Measurements from ENCODE around the gene SMG5. TPM values are rescaled to one million over a fixed set of nuclear protein-coding genes. Genes with fewer than 3 reads are reported as not detected.
A peak's percentile ranks its signal among the peaks of the same experiment; 100 is the strongest.

Gene SMG5
- total RNA-seq, 1 experiment from 2014 or later, result 155 TPM

GRCh38 chr1:156212130-156212529 lies 70.5 kb downstream of the SMG5 start:
- no peak for DNase-seq
- POLR2A ChIA-PET, result interaction anchor here (0.7 to 2.4 kb wide), 9 partner anchors 12 to 125 kb away, joined by 3 to 26 read pairs (median 5); partner anchors contain the start of genes SLC25A44, SMG5 and TMEM79
- Histone ChIP-seq H3K36me3 (ENCODE audit: control insufficient read depth, insufficient read depth, low read length) (peaks cover 1% of the 10 kb centered on the region), H3K27me3 (replicated peaks; ENCODE audit: control insufficient read depth, insufficient read depth, low read length) (no peaks in the 10 kb centered on the region), H3K4me1 (peaks cover 12% of the 10 kb centered on the region), H3K4me3 (ENCODE audit: low read depth, low read length) (no peak overlapping the region; the same call in 1 of the 2 replicates), H3K9me3 (no peaks in the 10 kb centered on the region)
- peaks cover 23% of the 10 kb centered on the region for H3K4me1 Mint-ChIP-seq (ENCODE audit: low read depth, unreplicated experiment)
- peaks cover 51% of the 10 kb centered on the region for H3K36me3 Mint-ChIP-seq (ENCODE audit: insufficient read depth, unreplicated experiment)
- intact Hi-C loops (cut with micrococcal nuclease; ENCODE audit: unreplicated experiment), result loop anchor here (2.0 to 5.0 kb wide), 3 partner anchors 19 to 65 kb away; no protein-coding TSS in a partner anchor
- H3K27ac Mint-ChIP-seq (ENCODE audit: unreplicated experiment), result peak overlapping the region; percentile 98
- H3K4me3 Mint-ChIP-seq (ENCODE audit: unreplicated experiment), result peak overlapping the region; percentile 96
- H3K27me3 Mint-ChIP-seq (ENCODE audit: insufficient read depth, unreplicated experiment), result no peaks in the 10 kb centered on the region
- BruUV-seq (replicated peaks), result no TSS peak
- CTCF ChIA-PET, result interaction anchor here (1.0 to 2.5 kb wide), 4 partner anchors 13 to 70 kb away, joined by 3 to 37 read pairs (median 12); no protein-coding TSS in a partner anchor
- H3K9me3 Mint-ChIP-seq (ENCODE audit: unreplicated experiment), result no peaks in the 10 kb centered on the region
- no peak for TF ChIP-seq CTCF (IDR thresholded peaks at IDR 0.05; ENCODE audit: insufficient read depth in 1 of 2, low read depth in 1 of 2, low read length in 1 of 2, severe bottlenecking in 1 of 2, unreplicated experiment in 1 of 2)

- H3K36me3 ChIP-seq (ENCODE audit: control insufficient read depth, insufficient read depth, low read length), result peaks cover 1% of the 10 kb centered on the region
- POLR2A ChIA-PET, result interaction anchor here (1.5 kb wide), 1 partner anchor 17 kb away, joined by 5 read pairs; the partner anchor contains the start of gene SLC25A44
- H3K27ac Mint-ChIP-seq (ENCODE audit: unreplicated experiment), result no peak overlapping the region
Observed at GRCh38 chr1:156211243-156211642, 71.4 kb downstream of the SMG5 start.

GRCh38 chr1:156204686-156205085 lies 77.9 kb downstream of the SMG5 start:
- H3K4me3 Mint-ChIP-seq (ENCODE audit: unreplicated experiment), result no peak overlapping the region
- H3K27ac Mint-ChIP-seq (ENCODE audit: unreplicated experiment), result no peak overlapping the region
- Histone ChIP-seq H3K9me3 (no peaks in the 10 kb centered on the region), H3K36me3 (ENCODE audit: control insufficient read depth, insufficient read depth, low read length) (peaks cover 2% of the 10 kb centered on the region), H3K27me3 (replicated peaks; ENCODE audit: control insufficient read depth, insufficient read depth, low read length) (no peaks in the 10 kb centered on the region), H3K4me1 (0 out of 2 replicates have a peak, but pooled peaks cover 5% of the 10 kb centered on the region), H3K4me3 (ENCODE audit: low read depth, low read length) (no peak overlapping the region)
- no TSS peak for BruUV-seq (replicated peaks)
- H3K9me3 Mint-ChIP-seq (ENCODE audit: unreplicated experiment), result no peaks in the 10 kb centered on the region
- DNase-seq, result no peak
- intact Hi-C loops (cut with micrococcal nuclease; ENCODE audit: unreplicated experiment), result no loop called here
- CTCF ChIA-PET, result no interaction called here
- peaks cover 8% of the 10 kb centered on the region for H3K4me1 Mint-ChIP-seq (ENCODE audit: low read depth, unreplicated experiment)
- POLR2A ChIA-PET, result no interaction called here
- H3K27me3 Mint-ChIP-seq (ENCODE audit: insufficient read depth, unreplicated experiment), result no peaks in the 10 kb centered on the region
- peaks cover 49% of the 10 kb centered on the region for H3K36me3 Mint-ChIP-seq (ENCODE audit: insufficient read depth, unreplicated experiment)
- no peak for TF ChIP-seq CTCF (IDR thresholded peaks at IDR 0.05; ENCODE audit: insufficient read depth in 1 of 2, low read depth in 1 of 2, low read length in 1 of 2, severe bottlenecking in 1 of 2, unreplicated experiment in 1 of 2)

More at GRCh38 chr1:156211243-156211642, 71.4 kb downstream of the SMG5 start:
- Histone ChIP-seq H3K4me3 (ENCODE audit: low read depth, low read length) (no peak overlapping the region), H3K4me1 (peaks cover 12% of the 10 kb centered on the region), H3K27me3 (replicated peaks; ENCODE audit: control insufficient read depth, insufficient read depth, low read length) (no peaks in the 10 kb centered on the region), H3K9me3 (no peaks in the 10 kb centered on the region)
- Mint-ChIP-seq H3K9me3 (ENCODE audit: unreplicated experiment) (no peaks in the 10 kb centered on the region), H3K4me3 (ENCODE audit: unreplicated experiment) (no peak overlapping the region), H3K36me3 (ENCODE audit: insufficient read depth, unreplicated experiment) (peaks cover 52% of the 10 kb centered on the region), H3K27me3 (ENCODE audit: insufficient read depth, unreplicated experiment) (no peaks in the 10 kb centered on the region), H3K4me1 (ENCODE audit: low read depth, unreplicated experiment) (peaks cover 23% of the 10 kb centered on the region)
- no TSS peak for BruUV-seq (replicated peaks)
- CTCF ChIA-PET, result no interaction called here
- intact Hi-C loops (cut with micrococcal nuclease; ENCODE audit: unreplicated experiment), result loop anchor here (5.0 kb wide), 1 partner anchor 64 kb away; no protein-coding TSS in a partner anchor
- no peak for TF ChIP-seq CTCF (IDR thresholded peaks at IDR 0.05; ENCODE audit: insufficient read depth in 1 of 2, low read depth in 1 of 2, low read length in 1 of 2, severe bottlenecking in 1 of 2, unreplicated experiment in 1 of 2)
- no peak for DNase-seq
